RWPE2 (cell line): ENCODE results near the gene EXT2.
A peak's percentile ranks its signal among the peaks of the same experiment; 100 is the strongest.

Experiments used
- ATAC-seq: fragments of 200-7000 bp; cut with Tn5 transposase; 3 replicates; pipeline ENCODE4 v1.9.1; 2021; ENCODE audit warnings: low read depth
- DNase-seq: peaks from one replicate; pipeline ENCODE4 v3.0.0-alpha.2; 2020; ENCODE audit warnings: low spot score
- H3K27ac ChIP-seq: fragments of 450-650 bp; 2 replicates; pipeline ENCODE4 v1.5.1; 2017; ENCODE audit warnings: mild to moderate bottlenecking; ENCODE audit not compliant: poor library complexity, severe bottlenecking
- H3K27me3 ChIP-seq: fragments of 250-450 bp; sonication (Bioruptor Pico); 2 replicates; pipeline ENCODE4 v1.5.1; 2021; ENCODE audit warnings: mild to moderate bottlenecking, moderate library complexity; ENCODE audit not compliant: insufficient read depth, poor library complexity, severe bottlenecking
- H3K36me3 ChIP-seq: fragments of 250-450 bp; sonication (Bioruptor Pico); 2 replicates; pipeline ENCODE4 v1.5.1; 2020; ENCODE audit warnings: low read depth, mild to moderate bottlenecking, moderate library complexity
- H3K4me1 ChIP-seq: fragments of 250-450 bp; sonication (Bioruptor Pico); 2 replicates; pipeline ENCODE4 v1.5.1; 2021; ENCODE audit warnings: mild to moderate bottlenecking, moderate library complexity; ENCODE audit not compliant: insufficient read depth, poor library complexity, severe bottlenecking
- H3K4me3 ChIP-seq: fragments of 250-450 bp; sonication (Bioruptor Pico); 2 replicates; pipeline ENCODE4 v1.5.1; 2021; ENCODE audit warnings: mild to moderate bottlenecking, moderate library complexity; ENCODE audit not compliant: severe bottlenecking
- H3K9me3 ChIP-seq: fragments of 250-450 bp; sonication (Bioruptor Pico); 2 replicates; pipeline ENCODE4 v1.5.1; 2021; ENCODE audit warnings: mild to moderate bottlenecking, moderate library complexity; ENCODE audit not compliant: severe bottlenecking
- TF ChIP-seq, protein P1 (sequence below): fragments of 450-650 bp; IDR thresholded peaks from one replicate; pipeline ENCODE4 v1.5.1; 2017; ENCODE audit warnings: mild to moderate bottlenecking, moderate library complexity; ENCODE audit not compliant: poor library complexity, severe bottlenecking

EXT2 gene

DNA sequence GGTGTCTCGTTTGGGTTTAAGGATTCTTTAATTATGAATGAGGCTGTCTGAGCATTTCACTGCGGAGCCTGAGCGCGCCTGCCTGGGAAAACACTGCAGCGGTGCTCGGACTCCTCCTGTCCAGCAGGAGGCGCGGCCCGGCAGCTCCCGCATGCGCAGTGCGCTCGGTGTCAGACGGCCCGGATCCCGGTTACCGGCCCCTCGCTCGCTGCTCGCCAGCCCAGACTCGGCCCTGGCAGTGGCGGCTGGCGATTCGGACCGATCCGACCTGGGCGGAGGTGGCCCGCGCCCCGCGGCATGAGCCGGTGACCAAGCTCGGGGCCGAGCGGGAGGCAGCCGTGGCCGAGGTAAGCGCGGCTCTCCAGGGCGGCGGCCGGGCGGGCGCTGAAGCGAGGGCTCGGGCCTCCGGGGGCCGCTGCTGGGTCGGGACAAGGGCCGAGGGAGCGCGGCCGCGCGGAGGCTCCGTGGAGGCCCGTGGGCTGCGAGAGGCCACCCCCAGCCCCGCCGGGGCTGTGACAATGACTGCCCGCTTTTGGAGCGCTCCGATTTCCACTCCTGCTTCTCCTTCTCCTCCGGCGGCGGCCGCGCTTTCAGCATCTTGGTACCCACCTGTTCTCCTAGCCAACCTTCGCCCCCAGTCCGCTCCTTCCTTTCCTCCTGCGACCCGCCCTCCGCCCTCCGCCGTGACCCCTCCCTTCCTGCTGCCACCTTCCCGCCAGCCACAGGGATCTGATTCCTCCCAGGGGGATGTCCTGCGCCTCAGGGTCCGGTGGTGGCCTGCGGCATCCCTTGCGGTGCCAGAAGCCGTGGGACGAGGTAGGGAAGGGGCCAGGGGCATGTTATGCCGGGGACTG is at the start of gene EXT2:
Gene EXT2 (plus strand): TSS at position 173 of the 854 bp plus-strand sequence. CDS start 12,035 bp downstream, outside the sequence.
- H3K9me3 ChIP-seq: no peaks in the 10 kb centered on the region

DNA sequence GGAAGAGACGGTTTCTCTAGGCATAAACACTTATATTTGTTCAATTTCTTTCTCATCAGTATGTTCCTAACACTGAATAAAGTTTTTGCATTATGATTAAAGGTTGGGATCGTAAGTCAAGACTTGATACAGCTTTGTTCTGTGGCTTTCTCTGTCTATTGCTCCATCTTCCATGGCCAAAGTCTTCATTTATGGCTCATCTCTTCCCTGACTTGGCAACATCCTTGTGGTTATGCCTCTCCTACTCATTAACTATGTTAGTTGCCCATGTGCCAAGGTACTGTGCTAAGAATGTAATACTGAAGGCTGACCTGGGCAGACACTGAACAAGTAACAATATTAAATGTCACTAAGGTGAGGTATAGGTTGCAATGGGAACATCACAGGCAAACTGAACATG is 49.3 kb upstream of the EXT2 start:
- H3K9me3 ChIP-seq: no peaks in the 10 kb centered on the region
- H3K27ac ChIP-seq: no peak overlapping the region
- no peaks in the 10 kb centered on the region for H3K36me3 ChIP-seq
- no peak for DNase-seq
- TF ChIP-seq, protein P1, sequence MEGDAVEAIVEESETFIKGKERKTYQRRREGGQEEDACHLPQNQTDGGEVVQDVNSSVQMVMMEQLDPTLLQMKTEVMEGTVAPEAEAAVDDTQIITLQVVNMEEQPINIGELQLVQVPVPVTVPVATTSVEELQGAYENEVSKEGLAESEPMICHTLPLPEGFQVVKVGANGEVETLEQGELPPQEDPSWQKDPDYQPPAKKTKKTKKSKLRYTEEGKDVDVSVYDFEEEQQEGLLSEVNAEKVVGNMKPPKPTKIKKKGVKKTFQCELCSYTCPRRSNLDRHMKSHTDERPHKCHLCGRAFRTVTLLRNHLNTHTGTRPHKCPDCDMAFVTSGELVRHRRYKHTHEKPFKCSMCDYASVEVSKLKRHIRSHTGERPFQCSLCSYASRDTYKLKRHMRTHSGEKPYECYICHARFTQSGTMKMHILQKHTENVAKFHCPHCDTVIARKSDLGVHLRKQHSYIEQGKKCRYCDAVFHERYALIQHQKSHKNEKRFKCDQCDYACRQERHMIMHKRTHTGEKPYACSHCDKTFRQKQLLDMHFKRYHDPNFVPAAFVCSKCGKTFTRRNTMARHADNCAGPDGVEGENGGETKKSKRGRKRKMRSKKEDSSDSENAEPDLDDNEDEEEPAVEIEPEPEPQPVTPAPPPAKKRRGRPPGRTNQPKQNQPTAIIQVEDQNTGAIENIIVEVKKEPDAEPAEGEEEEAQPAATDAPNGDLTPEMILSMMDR: no peak
- no peaks in the 10 kb centered on the region for H3K4me1 ChIP-seq
- H3K27me3 ChIP-seq: no peaks in the 10 kb centered on the region
- H3K4me3 ChIP-seq: no peak overlapping the region
- no peak for ATAC-seq

More for the DNA sequence above, at the start of gene EXT2:
- TF ChIP-seq, protein P1: peak; percentile 92
- Histone ChIP-seq H3K4me3 (peak within 1 kb of the TSS; percentile 96), H3K27me3 (no peaks in the 10 kb centered on the region), H3K27ac (peak within 1 kb of the TSS; percentile 91), H3K36me3 (peaks cover 10% of the 10 kb centered on the region), H3K4me1 (peaks cover 16% of the 10 kb centered on the region)
- peak; percentile 76 for ATAC-seq
- peak; percentile 80 for DNase-seq

DNA sequence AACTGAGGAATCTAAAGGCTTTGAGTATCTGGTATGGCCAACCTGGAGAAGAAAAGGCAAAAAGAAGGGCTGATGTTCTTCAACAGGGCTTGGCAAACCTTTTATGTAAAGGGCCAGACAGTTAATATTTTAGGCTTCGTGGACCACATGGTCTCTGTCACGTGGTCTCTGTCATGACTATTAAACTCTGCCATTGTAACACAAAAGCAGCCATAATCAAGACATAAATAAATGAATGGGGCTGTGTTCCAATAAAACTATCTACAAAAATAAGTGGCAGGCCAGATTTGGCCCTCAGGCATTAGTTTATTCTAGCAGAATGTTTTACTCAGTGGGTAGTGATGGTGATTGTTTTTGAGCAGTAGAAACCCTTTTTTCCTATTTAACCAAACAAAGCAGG is 48.2 kb upstream of the EXT2 start:
- TF ChIP-seq, protein P1: no peak
- H3K27ac ChIP-seq: no peak overlapping the region
- DNase-seq (no peak), ATAC-seq (no peak)
- H3K36me3 ChIP-seq: no peaks in the 10 kb centered on the region
- H3K9me3 ChIP-seq: no peaks in the 10 kb centered on the region
- H3K4me1 ChIP-seq: no peaks in the 10 kb centered on the region
- H3K27me3 ChIP-seq: no peaks in the 10 kb centered on the region
- no peak overlapping the region for H3K4me3 ChIP-seq

DNA sequence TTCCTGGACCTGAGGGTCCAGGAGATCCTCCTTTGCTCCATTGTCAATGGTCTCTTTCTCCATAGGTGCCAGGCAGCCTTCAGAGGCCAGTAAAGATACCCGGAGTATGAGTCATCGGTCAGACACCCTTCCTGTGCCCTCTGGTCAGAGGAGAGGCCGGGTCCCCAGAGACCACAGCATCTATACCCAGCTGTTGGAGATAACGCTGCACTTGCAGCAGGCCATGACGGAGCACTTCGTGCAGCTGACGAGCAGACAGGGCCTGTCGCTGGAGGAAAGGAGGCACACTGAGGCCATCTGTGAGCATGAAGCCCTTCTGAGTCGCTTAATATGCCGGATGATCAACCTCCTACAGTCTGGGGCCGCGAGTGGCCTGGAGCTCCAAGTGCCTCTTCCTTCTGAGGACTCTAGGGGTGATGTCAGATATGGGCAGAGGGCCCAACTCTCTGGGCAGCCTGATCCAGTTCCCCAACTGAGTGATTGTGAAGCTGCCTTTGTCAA is 47.5 kb upstream of the EXT2 start, which contains the start of gene ACCSL:
Gene ACCSL (plus strand): TSS at position 51 of the 501 bp plus-strand sequence. CDS start 56 bp downstream, at position 107.
- no peaks in the 10 kb centered on the region for H3K36me3 ChIP-seq
- H3K27ac ChIP-seq: no peak within 1 kb of the TSS
- no peak within 1 kb of the TSS for H3K4me3 ChIP-seq
- ATAC-seq (no peak), DNase-seq (no peak)
- H3K4me1 ChIP-seq: no peaks in the 10 kb centered on the region
- TF ChIP-seq, protein P1: no peak
- H3K27me3 ChIP-seq: no peaks in the 10 kb centered on the region
- no peaks in the 10 kb centered on the region for H3K9me3 ChIP-seq
